Liver (tissue), 9 donors: ENCODE data around the gene SMIM3. TPM values are rescaled to one million over a fixed set of nuclear protein-coding genes. Genes with fewer than 3 reads are reported as not detected.

Experiments used
- DNase-seq: peaks from one replicate; pipeline ENCODE4 v3.0.0-alpha.2; 2017; ENCODE audit warnings: low spot score
- H3K27ac ChIP-seq, 2 donors: one replicate each; pipeline ENCODE4 v1.7.0; 2013; ENCODE audit warnings: inconsistent platforms in 2 of 2, low read length in 2 of 2, control low read depth in 1 of 2, low read depth in 1 of 2, mild to moderate bottlenecking in 1 of 2
- H3K27me3 ChIP-seq, 4 donors: one replicate each; pipeline versions ENCODE4 v1.6.1 to v1.7.0; 2013; ENCODE audit warnings: low read length in 3 of 4, inconsistent platforms in 1 of 4, mild to moderate bottlenecking in 1 of 4, moderate library complexity in 1 of 4; ENCODE audit not compliant: control insufficient read depth in 4 of 4, insufficient read depth in 4 of 4
- H3K36me3 ChIP-seq, 4 donors: one replicate each; pipeline versions ENCODE4 v1.6.1 to v1.7.0; 2013; ENCODE audit warnings: low read length in 3 of 4, mild to moderate bottlenecking in 3 of 4, low read depth in 1 of 4, moderate library complexity in 1 of 4; ENCODE audit not compliant: control insufficient read depth in 4 of 4, insufficient read depth in 3 of 4
- H3K4me1 ChIP-seq, 4 donors: one replicate each; pipeline versions ENCODE4 v1.6.1 to v1.7.0; 2013; ENCODE audit warnings: low read length in 3 of 4, mild to moderate bottlenecking in 3 of 4, moderate library complexity in 1 of 4; ENCODE audit not compliant: control insufficient read depth in 4 of 4, insufficient read depth in 4 of 4
- H3K4me3 ChIP-seq, 3 donors: one replicate each; pipeline versions ENCODE4 v1.6.1 to v1.7.0; 2013; ENCODE audit warnings: low read length in 3 of 3, control low read depth in 1 of 3, low read depth in 1 of 3, mild to moderate bottlenecking in 1 of 3
- H3K9ac ChIP-seq, 2 donors: one replicate each; pipeline ENCODE4 v1.7.0; 2013; ENCODE audit warnings: low read length in 2 of 2, mild to moderate bottlenecking in 2 of 2, moderate library complexity in 2 of 2, control low read depth in 1 of 2, low read depth in 1 of 2
- H3K9me3 ChIP-seq, 4 donors: one replicate each; pipeline versions ENCODE4 v1.6.1 to v1.7.0; 2013; ENCODE audit warnings: low read length in 3 of 4; ENCODE audit not compliant: control insufficient read depth in 4 of 4
- ATF3 ChIP-seq: IDR thresholded peaks from 2 replicates; pipeline ENCODE4 v1.6.1; 2016; ENCODE audit warnings: antibody characterized with exemption
- CTCF ChIP-seq: fragments of 150-350 bp; IDR thresholded peaks from 2 replicates; pipeline ENCODE4 v1.5.1; 2017; ENCODE audit warnings: improper control_type of control experiment, low read depth, low read length; ENCODE audit not compliant: missing input control
- EGR1 ChIP-seq, 2 donors: IDR thresholded peaks; 2 replicates each; pipeline ENCODE4 v1.6.1; 2016 to 2018; ENCODE audit warnings: antibody characterized with exemption in 2 of 2, low read depth in 2 of 2
- FOXA1 ChIP-seq: IDR thresholded peaks from 2 replicates; pipeline ENCODE4 v1.6.1; 2016; ENCODE audit warnings: antibody characterized with exemption
- FOXA2 ChIP-seq: IDR thresholded peaks from 2 replicates; pipeline ENCODE4 v1.6.1; 2016; ENCODE audit warnings: antibody characterized with exemption
- GABPA ChIP-seq, 2 donors: IDR thresholded peaks in 1 of 2; conservative IDR thresholded peaks in 1 of 2; 2 replicates each; pipeline ENCODE4 v1.6.1; 2016; ENCODE audit warnings: antibody characterized with exemption in 2 of 2, mild to moderate bottlenecking in 1 of 2, moderate library complexity in 1 of 2
- HNF4A ChIP-seq, 2 donors: conservative IDR thresholded peaks; 2 replicates each; pipeline ENCODE4 v1.6.1; 2016; ENCODE audit warnings: antibody characterized with exemption in 2 of 2, mild to moderate bottlenecking in 2 of 2
- HNF4G ChIP-seq: IDR thresholded peaks from 2 replicates; pipeline ENCODE4 v1.6.1; 2016; ENCODE audit warnings: antibody characterized with exemption
- JUND ChIP-seq, 2 donors: IDR thresholded peaks; 2 replicates each; pipeline ENCODE4 v1.6.1; 2016; ENCODE audit warnings: antibody characterized with exemption in 2 of 2
- MAX ChIP-seq: IDR thresholded peaks from 2 replicates; pipeline ENCODE4 v1.6.1; 2016; ENCODE audit warnings: antibody characterized with exemption
- NR2F2 ChIP-seq: IDR thresholded peaks from 2 replicates; pipeline ENCODE4 v1.6.1; 2016; ENCODE audit warnings: antibody characterized with exemption
- RAD21 ChIP-seq, 2 donors: IDR thresholded peaks; 2 replicates each; pipeline ENCODE4 v1.6.1; 2016; ENCODE audit warnings: antibody characterized with exemption in 2 of 2, mild to moderate bottlenecking in 2 of 2
- REST ChIP-seq: IDR thresholded peaks from 2 replicates; pipeline ENCODE4 v1.6.1; 2016; ENCODE audit warnings: antibody characterized with exemption, mild to moderate bottlenecking
- RXRA ChIP-seq, 2 donors: IDR thresholded peaks; 2 replicates each; pipeline ENCODE4 v1.6.1; 2017 to 2018; ENCODE audit warnings: antibody characterized with exemption in 2 of 2, mild to moderate bottlenecking in 1 of 2
- SP1 ChIP-seq: IDR thresholded peaks from 2 replicates; pipeline ENCODE4 v1.6.1; 2018; ENCODE audit warnings: antibody characterized with exemption, mild to moderate bottlenecking
- TAF1 ChIP-seq: conservative IDR thresholded peaks from 2 replicates; pipeline ENCODE4 v1.6.1; 2016; ENCODE audit warnings: antibody characterized with exemption, mild to moderate bottlenecking
- YY1 ChIP-seq: IDR thresholded peaks from 2 replicates; pipeline ENCODE4 v1.6.1; 2016; ENCODE audit warnings: antibody characterized with exemption, mild to moderate bottlenecking
- ZBTB33 ChIP-seq: IDR thresholded peaks from 2 replicates; pipeline ENCODE4 v1.6.1; 2016; ENCODE audit warnings: antibody characterized with exemption
- WGBS: extraction: QIAGEN DNeasy Blood & Tissue Kit; methylation state at CpG from one replicate; pipeline ENCODE4 v1.1.7; 2013; 5-methylcytosine and 5-hydroxymethylcytosine counted together
- polyA plus RNA-seq, 2 donors: library from polyadenylated mRNA; stranded (reverse) in 1 of 2; unstranded in 1 of 2; fragments of 200-250 nt in 1 of 2; fragments of >200 nt in 1 of 2; fragmentation: Nextera tagmentation in 1 of 2; extraction: Ambion mirVana in 1 of 2; gene quantifications; one replicate each; pipeline versions ENCODE4 v1.2.1 to v1.2.3, GENCODE V29; 2013 to 2015
- total RNA-seq, 2 donors: library from RNA; depleted of rRNA; stranded (reverse); fragments of >200 nt; gene quantifications; one replicate each; pipeline ENCODE4 v1.2.3, GENCODE V29; 2014
- donor health status: healthy.
- donor health status: healthy.
- donor health status: healthy.
- donor health status: healthy.
- donor health status: healthy.

Gene SMIM3
- total and polyA plus RNA-seq, 4 donors, result 3.0 to 5.7 (median 3.6) TPM

- Histone ChIP-seq H3K4me1 (no peaks in the 10 kb centered on the region), H3K36me3 (no peaks in the 10 kb centered on the region), H3K27ac (no peak overlapping the region), H3K4me3 (no peak overlapping the region), H3K27me3 (no peaks in the 10 kb centered on the region), H3K9me3 (no peaks in the 10 kb centered on the region), H3K9ac (no peak overlapping the region)
- WGBS, result 79% methylated on average over 1 of the region's 1 CpG
- TF ChIP-seq FOXA1 (no peak), ZBTB33 (no peak), ATF3 (no peak), NR2F2 (no peak), MAX (no peak), HNF4G (no peak), EGR1 (IDR thresholded peaks at IDR 0.05; ENCODE audit: low read depth in 2 of 2) (no peak), YY1 (no peak), TAF1 (no peak), FOXA2 (no peak), GABPA (IDR thresholded peaks at IDR 0.05 in 1 of 2, conservative IDR thresholded peaks at IDR 0.05 in 1 of 2) (no peak), JUND (IDR thresholded peaks at IDR 0.05) (no peak), REST (no peak), HNF4A (conservative IDR thresholded peaks at IDR 0.05) (no peak), RXRA (IDR thresholded peaks at IDR 0.05) (no peak), CTCF (no peak), SP1 (no peak), RAD21 (IDR thresholded peaks at IDR 0.05) (no peak)
- DNase-seq, result no peak
These were observed 12.8 kb upstream of the SMIM3 start for GRCh38 chr5:150765799-150766169.
